GM23338 (cell line): ENCODE results near the gene PDE3A. TPM values are rescaled to one million over a fixed set of nuclear protein-coding genes. Genes with fewer than 3 reads are reported as not detected.

Source experiments
- ATAC-seq: fragments of 200-7000 bp; cut with Tn5 transposase; 3 replicates; pipeline ENCODE4 v1.9.1; 2020
- DNase-seq: peaks from one replicate; pipeline ENCODE4 v3.0.0-alpha.2; 2015; ENCODE audit warnings: low spot score
- H2AFZ ChIP-seq: fragments of 200-600 bp; sonication (generic); 2 replicates; pipeline ENCODE4 v1.8.0; 2016; ENCODE audit warnings: antibody characterized with exemption, mild to moderate bottlenecking, moderate library complexity
- H3F3A ChIP-seq: fragments of 200-600 bp; sonication (generic); replicated peaks from 2 replicates; pipeline ENCODE4 v1.8.0; 2017; ENCODE audit warnings: antibody characterized with exemption, mixed run types, low read depth
- H3K27ac ChIP-seq: fragments of 200-600 bp; sonication (generic); 2 replicates; pipeline ENCODE4 v1.6.1; 2016; ENCODE audit warnings: low read depth
- H3K27me3 ChIP-seq: fragments of 200-600 bp; sonication (generic); 2 replicates; pipeline ENCODE4 v1.8.0; 2016; ENCODE audit warnings: mild to moderate bottlenecking, mixed run types, moderate library complexity; ENCODE audit not compliant: insufficient read depth
- H3K36me3 ChIP-seq: fragments of 200-600 bp; sonication (generic); 2 replicates; pipeline ENCODE4 v1.8.0; 2016; ENCODE audit warnings: mild to moderate bottlenecking; ENCODE audit not compliant: insufficient read depth
- H3K4me1 ChIP-seq: fragments of 200-600 bp; sonication (generic); 2 replicates; pipeline ENCODE4 v1.8.0; 2016; ENCODE audit warnings: mild to moderate bottlenecking, moderate library complexity; ENCODE audit not compliant: insufficient read depth
- H3K4me2 ChIP-seq: fragments of 200-600 bp; sonication (generic); 2 replicates; pipeline ENCODE4 v1.7.1; 2017; ENCODE audit warnings: mixed run types
- H3K4me3 ChIP-seq: fragments of 200-600 bp; sonication (generic); 2 replicates; pipeline ENCODE4 v1.6.1; 2016; ENCODE audit warnings: mixed run types
- H3K79me2 ChIP-seq: fragments of 200-600 bp; sonication (generic); replicated peaks from 2 replicates; pipeline ENCODE4 v1.8.0; 2017; ENCODE audit warnings: mild to moderate bottlenecking; ENCODE audit not compliant: insufficient read depth
- H3K9me2 ChIP-seq: fragments of 200-600 bp; sonication (generic); 2 replicates; pipeline ENCODE4 v1.8.0; 2017; ENCODE audit not compliant: insufficient read depth
- H4K20me1 ChIP-seq: fragments of 200-600 bp; sonication (generic); replicated peaks from 2 replicates; pipeline ENCODE4 v1.8.0; 2017; ENCODE audit warnings: mild to moderate bottlenecking; ENCODE audit not compliant: insufficient read depth
- H3K27ac Mint-ChIP-seq: 2 replicates; pipeline ENCODE4 v1.8.0; 2020; ENCODE audit warnings: inconsistent platforms, mild to moderate bottlenecking, moderate library complexity, mixed read lengths
- H3K27me3 Mint-ChIP-seq: 3 replicates; pipeline ENCODE4 v1.8.0; 2022; ENCODE audit warnings: low read depth, mild to moderate bottlenecking, moderate library complexity, mixed read lengths, inconsistent platforms; ENCODE audit not compliant: insufficient read depth, poor library complexity
- H3K36me3 Mint-ChIP-seq: 3 replicates; pipeline ENCODE4 v1.8.0; 2021; ENCODE audit warnings: low read depth, mild to moderate bottlenecking, inconsistent platforms, moderate library complexity, mixed read lengths
- H3K4me1 Mint-ChIP-seq: 3 replicates; pipeline ENCODE4 v1.8.0; 2020; ENCODE audit warnings: mild to moderate bottlenecking, inconsistent platforms, mixed read lengths
- H3K4me3 Mint-ChIP-seq: 3 replicates; pipeline ENCODE4 v1.8.0; 2021; ENCODE audit warnings: moderate library complexity, mild to moderate bottlenecking, inconsistent platforms, mixed read lengths
- H3K9me3 Mint-ChIP-seq: 3 replicates; pipeline ENCODE4 v1.8.0; 2020; ENCODE audit warnings: moderate library complexity, mild to moderate bottlenecking, inconsistent platforms, mixed read lengths
- CREB1 ChIP-seq: fragments of 250-450 bp; sonication (Bioruptor Pico); IDR thresholded peaks from 2 replicates; pipeline ENCODE4 v1.5.0; 2020; ENCODE audit warnings: low read depth, mild to moderate bottlenecking, moderate library complexity
- EZH2 ChIP-seq: fragments of 200-600 bp; sonication (generic); IDR thresholded peaks from one replicate; pipeline ENCODE4 v1.8.0; 2017; ENCODE audit warnings: antibody characterized with exemption, mild to moderate bottlenecking, low read depth; ENCODE audit not compliant: unreplicated experiment
- EZH2phosphoT487 ChIP-seq: fragments of 200-600 bp; sonication (generic); IDR thresholded peaks from one replicate; pipeline ENCODE4 v1.8.1; 2018; ENCODE audit warnings: antibody characterized with exemption; ENCODE audit not compliant: unreplicated experiment
- JUNB ChIP-seq: IDR thresholded peaks from one replicate; pipeline ENCODE4 v1.6.1; 2016; ENCODE audit warnings: antibody characterized with exemption; ENCODE audit not compliant: unreplicated experiment
- NANOG ChIP-seq: IDR thresholded peaks from 2 replicates; pipeline ENCODE4 v1.6.1; 2016; ENCODE audit warnings: antibody characterized with exemption, borderline replicate concordance
- POLR2AphosphoS5 ChIP-seq: IDR thresholded peaks from 2 replicates; pipeline ENCODE4 v1.6.1; 2016; ENCODE audit warnings: antibody characterized with exemption, low read depth
- STAT1 ChIP-seq: IDR thresholded peaks from one replicate; pipeline ENCODE4 v1.6.1; 2016; ENCODE audit warnings: antibody characterized with exemption; ENCODE audit not compliant: unreplicated experiment
- ZNF114 ChIP-seq: fragments of 250-450 bp; sonication (Bioruptor Pico); IDR thresholded peaks from 2 replicates; pipeline ENCODE4 v1.5.0; 2020; ENCODE audit warnings: mild to moderate bottlenecking, moderate library complexity
- ZNF331 ChIP-seq: fragments of 250-450 bp; sonication (Bioruptor Pico); IDR thresholded peaks from 2 replicates; pipeline ENCODE4 v1.5.0; 2020; ENCODE audit warnings: low read depth, mild to moderate bottlenecking, moderate library complexity
- polyA plus RNA-seq: library from polyadenylated mRNA; unstranded; fragments of >200 nt; fragmentation: Nextera tagmentation; extraction: Ambion mirVana; gene quantifications from 2 replicates; pipeline ENCODE4 v1.2.1, GENCODE V29; 2016
- total RNA-seq: library from RNA; depleted of rRNA; stranded (reverse); fragments of >200 nt; shearing (Covaris generic); gene quantifications from 2 replicates; pipeline ENCODE4 v1.2.3, GENCODE V29; 2014
- TF ChIP-seq, protein P1 (sequence below): fragments of 250-450 bp; sonication (Bioruptor Pico); IDR thresholded peaks from 2 replicates; pipeline ENCODE4 v1.5.0; 2020; ENCODE audit warnings: mild to moderate bottlenecking, moderate library complexity
- TF ChIP-seq, protein P2 (sequence below), 2 experiments: fragments of 200-600 bp in 1 of 2; sonication (generic) in 1 of 2; conservative IDR thresholded peaks; 2 replicates each; pipeline versions ENCODE4 v1.5.1 to v1.6.1; 2016 to 2017; ENCODE audit warnings: antibody characterized with exemption in 2 of 2, low read depth in 2 of 2, mild to moderate bottlenecking in 2 of 2, moderate library complexity in 1 of 2
- TF ChIP-seq, protein P3 (sequence below): IDR thresholded peaks from 2 replicates; pipeline ENCODE4 v1.6.1; 2016; ENCODE audit warnings: antibody characterized with exemption
- TF ChIP-seq, protein P4 (sequence below): IDR thresholded peaks from one replicate; pipeline ENCODE4 v1.6.1; 2018; ENCODE audit warnings: antibody characterized with exemption; ENCODE audit not compliant: unreplicated experiment

The PDE3A gene
- total and polyA plus RNA-seq, 2 experiments from 2014 or later = 2.7 to 9.2 TPM

DNA sequence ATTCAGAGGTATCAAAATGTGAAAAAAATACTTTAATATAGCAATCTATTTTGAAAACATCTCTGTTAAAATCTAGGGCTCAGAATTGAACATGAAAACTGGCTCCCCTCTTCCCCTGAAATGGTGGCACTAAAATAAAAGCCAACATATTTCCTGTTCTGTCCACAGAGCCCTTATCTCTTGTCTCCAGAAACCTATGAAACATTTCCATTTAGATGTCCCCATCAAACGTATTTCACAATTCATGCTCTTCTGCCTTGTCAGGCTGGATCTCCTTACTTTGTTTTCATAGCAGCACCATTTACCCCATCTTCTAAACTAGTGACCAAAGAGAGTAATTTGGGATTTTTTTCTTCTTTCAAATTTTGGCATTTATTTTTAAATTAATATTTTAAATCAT is 42.4 kb downstream of the PDE3A start:
- H3K27me3 Mint-ChIP-seq = no peaks in the 10 kb centered on the region
- no peak overlapping the region for H3K4me3 ChIP-seq
- no peak overlapping the region for H3K4me3 Mint-ChIP-seq
- no peak overlapping the region for H3K27ac ChIP-seq
- no peak overlapping the region for H3K4me2 ChIP-seq
- H3K27me3 ChIP-seq = no peaks in the 10 kb centered on the region
- H4K20me1 ChIP-seq = no peaks in the 10 kb centered on the region
- no peaks in the 10 kb centered on the region for H3K36me3 ChIP-seq
- no peaks in the 10 kb centered on the region for H3K9me2 ChIP-seq
- no peaks in the 10 kb centered on the region for H3K79me2 ChIP-seq
- ATAC-seq = no peak
- H3F3A ChIP-seq = no peaks in the 10 kb centered on the region
- H3K9me3 Mint-ChIP-seq = no peaks in the 10 kb centered on the region
- DNase-seq = no peak
- H3K36me3 Mint-ChIP-seq = peaks cover 3% of the 10 kb centered on the region; the same call in 1 of the 3 replicates
- H2AFZ ChIP-seq = no peak overlapping the region
- TF ChIP-seq POLR2AphosphoS5 (no peak), JUNB (no peak), ZNF114 (CRISPR knock-in tag) (no peak), ZNF331 (CRISPR knock-in tag) (no peak), NANOG (no peak), CREB1 (no peak), EZH2 (no peak), STAT1 (no peak), EZH2phosphoT487 (no peak)
- TF ChIP-seq, protein P1, sequence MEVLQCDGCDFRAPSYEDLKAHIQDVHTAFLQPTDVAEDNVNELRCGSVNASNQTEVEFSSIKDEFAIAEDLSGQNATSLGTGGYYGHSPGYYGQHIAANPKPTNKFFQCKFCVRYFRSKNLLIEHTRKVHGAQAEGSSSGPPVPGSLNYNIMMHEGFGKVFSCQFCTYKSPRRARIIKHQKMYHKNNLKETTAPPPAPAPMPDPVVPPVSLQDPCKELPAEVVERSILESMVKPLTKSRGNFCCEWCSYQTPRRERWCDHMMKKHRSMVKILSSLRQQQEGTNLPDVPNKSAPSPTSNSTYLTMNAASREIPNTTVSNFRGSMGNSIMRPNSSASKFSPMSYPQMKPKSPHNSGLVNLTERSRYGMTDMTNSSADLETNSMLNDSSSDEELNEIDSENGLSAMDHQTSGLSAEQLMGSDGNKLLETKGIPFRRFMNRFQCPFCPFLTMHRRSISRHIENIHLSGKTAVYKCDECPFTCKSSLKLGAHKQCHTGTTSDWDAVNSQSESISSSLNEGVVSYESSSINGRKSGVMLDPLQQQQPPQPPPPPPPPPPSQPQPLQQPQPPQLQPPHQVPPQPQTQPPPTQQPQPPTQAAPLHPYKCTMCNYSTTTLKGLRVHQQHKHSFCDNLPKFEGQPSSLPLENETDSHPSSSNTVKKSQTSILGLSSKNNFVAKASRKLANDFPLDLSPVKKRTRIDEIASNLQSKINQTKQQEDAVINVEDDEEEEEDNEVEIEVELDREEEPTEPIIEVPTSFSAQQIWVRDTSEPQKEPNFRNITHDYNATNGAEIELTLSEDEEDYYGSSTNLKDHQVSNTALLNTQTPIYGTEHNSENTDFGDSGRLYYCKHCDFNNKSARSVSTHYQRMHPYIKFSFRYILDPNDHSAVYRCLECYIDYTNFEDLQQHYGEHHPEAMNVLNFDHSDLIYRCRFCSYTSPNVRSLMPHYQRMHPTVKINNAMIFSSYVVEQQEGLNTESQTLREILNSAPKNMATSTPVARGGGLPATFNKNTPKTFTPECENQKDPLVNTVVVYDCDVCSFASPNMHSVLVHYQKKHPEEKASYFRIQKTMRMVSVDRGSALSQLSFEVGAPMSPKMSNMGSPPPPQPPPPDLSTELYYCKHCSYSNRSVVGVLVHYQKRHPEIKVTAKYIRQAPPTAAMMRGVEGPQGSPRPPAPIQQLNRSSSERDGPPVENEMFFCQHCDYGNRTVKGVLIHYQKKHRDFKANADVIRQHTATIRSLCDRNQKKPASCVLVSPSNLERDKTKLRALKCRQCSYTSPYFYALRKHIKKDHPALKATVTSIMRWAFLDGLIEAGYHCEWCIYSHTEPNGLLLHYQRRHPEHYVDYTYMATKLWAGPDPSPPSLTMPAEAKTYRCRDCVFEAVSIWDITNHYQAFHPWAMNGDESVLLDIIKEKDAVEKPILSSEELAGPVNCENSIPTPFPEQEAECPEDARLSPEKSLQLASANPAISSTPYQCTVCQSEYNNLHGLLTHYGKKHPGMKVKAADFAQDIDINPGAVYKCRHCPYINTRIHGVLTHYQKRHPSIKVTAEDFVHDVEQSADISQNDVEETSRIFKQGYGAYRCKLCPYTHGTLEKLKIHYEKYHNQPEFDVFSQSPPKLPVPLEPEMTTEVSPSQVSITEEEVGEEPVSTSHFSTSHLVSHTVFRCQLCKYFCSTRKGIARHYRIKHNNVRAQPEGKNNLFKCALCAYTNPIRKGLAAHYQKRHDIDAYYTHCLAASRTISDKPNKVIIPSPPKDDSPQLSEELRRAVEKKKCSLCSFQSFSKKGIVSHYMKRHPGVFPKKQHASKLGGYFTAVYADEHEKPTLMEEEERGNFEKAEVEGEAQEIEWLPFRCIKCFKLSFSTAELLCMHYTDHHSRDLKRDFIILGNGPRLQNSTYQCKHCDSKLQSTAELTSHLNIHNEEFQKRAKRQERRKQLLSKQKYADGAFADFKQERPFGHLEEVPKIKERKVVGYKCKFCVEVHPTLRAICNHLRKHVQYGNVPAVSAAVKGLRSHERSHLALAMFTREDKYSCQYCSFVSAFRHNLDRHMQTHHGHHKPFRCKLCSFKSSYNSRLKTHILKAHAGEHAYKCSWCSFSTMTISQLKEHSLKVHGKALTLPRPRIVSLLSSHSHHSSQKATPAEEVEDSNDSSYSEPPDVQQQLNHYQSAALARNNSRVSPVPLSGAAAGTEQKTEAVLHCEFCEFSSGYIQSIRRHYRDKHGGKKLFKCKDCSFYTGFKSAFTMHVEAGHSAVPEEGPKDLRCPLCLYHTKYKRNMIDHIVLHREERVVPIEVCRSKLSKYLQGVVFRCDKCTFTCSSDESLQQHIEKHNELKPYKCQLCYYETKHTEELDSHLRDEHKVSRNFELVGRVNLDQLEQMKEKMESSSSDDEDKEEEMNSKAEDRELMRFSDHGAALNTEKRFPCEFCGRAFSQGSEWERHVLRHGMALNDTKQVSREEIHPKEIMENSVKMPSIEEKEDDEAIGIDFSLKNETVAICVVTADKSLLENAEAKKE (CRISPR knock-in tag) = no peak
- TF ChIP-seq, protein P2, sequence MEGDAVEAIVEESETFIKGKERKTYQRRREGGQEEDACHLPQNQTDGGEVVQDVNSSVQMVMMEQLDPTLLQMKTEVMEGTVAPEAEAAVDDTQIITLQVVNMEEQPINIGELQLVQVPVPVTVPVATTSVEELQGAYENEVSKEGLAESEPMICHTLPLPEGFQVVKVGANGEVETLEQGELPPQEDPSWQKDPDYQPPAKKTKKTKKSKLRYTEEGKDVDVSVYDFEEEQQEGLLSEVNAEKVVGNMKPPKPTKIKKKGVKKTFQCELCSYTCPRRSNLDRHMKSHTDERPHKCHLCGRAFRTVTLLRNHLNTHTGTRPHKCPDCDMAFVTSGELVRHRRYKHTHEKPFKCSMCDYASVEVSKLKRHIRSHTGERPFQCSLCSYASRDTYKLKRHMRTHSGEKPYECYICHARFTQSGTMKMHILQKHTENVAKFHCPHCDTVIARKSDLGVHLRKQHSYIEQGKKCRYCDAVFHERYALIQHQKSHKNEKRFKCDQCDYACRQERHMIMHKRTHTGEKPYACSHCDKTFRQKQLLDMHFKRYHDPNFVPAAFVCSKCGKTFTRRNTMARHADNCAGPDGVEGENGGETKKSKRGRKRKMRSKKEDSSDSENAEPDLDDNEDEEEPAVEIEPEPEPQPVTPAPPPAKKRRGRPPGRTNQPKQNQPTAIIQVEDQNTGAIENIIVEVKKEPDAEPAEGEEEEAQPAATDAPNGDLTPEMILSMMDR (conservative IDR thresholded peaks at IDR 0.05; ENCODE audit: low read depth in 2 of 2) = no peak
- TF ChIP-seq, protein P3, sequence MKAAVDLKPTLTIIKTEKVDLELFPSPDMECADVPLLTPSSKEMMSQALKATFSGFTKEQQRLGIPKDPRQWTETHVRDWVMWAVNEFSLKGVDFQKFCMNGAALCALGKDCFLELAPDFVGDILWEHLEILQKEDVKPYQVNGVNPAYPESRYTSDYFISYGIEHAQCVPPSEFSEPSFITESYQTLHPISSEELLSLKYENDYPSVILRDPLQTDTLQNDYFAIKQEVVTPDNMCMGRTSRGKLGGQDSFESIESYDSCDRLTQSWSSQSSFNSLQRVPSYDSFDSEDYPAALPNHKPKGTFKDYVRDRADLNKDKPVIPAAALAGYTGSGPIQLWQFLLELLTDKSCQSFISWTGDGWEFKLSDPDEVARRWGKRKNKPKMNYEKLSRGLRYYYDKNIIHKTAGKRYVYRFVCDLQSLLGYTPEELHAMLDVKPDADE = no peak
- TF ChIP-seq, protein P4, sequence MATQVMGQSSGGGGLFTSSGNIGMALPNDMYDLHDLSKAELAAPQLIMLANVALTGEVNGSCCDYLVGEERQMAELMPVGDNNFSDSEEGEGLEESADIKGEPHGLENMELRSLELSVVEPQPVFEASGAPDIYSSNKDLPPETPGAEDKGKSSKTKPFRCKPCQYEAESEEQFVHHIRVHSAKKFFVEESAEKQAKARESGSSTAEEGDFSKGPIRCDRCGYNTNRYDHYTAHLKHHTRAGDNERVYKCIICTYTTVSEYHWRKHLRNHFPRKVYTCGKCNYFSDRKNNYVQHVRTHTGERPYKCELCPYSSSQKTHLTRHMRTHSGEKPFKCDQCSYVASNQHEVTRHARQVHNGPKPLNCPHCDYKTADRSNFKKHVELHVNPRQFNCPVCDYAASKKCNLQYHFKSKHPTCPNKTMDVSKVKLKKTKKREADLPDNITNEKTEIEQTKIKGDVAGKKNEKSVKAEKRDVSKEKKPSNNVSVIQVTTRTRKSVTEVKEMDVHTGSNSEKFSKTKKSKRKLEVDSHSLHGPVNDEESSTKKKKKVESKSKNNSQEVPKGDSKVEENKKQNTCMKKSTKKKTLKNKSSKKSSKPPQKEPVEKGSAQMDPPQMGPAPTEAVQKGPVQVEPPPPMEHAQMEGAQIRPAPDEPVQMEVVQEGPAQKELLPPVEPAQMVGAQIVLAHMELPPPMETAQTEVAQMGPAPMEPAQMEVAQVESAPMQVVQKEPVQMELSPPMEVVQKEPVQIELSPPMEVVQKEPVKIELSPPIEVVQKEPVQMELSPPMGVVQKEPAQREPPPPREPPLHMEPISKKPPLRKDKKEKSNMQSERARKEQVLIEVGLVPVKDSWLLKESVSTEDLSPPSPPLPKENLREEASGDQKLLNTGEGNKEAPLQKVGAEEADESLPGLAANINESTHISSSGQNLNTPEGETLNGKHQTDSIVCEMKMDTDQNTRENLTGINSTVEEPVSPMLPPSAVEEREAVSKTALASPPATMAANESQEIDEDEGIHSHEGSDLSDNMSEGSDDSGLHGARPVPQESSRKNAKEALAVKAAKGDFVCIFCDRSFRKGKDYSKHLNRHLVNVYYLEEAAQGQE = no peak
- peaks cover 41% of the 10 kb centered on the region for H3K4me1 ChIP-seq
- peaks cover 30% of the 10 kb centered on the region for H3K4me1 Mint-ChIP-seq
- no peak overlapping the region for H3K27ac Mint-ChIP-seq
